Measurements from ENCODE around the gene PCDH12. TPM values are rescaled to one million over a fixed set of nuclear protein-coding genes. Genes with fewer than 3 reads are reported as not detected.
"Not testable (repeated sequence)": the region's sequence is repeated elsewhere in the genome, so short reads cannot be mapped to it uniquely, and the experiment has no call there.

The PCDH12 gene
- total and polyA plus RNA-seq, 2 of the 8 experiments (the other 6 are each of a cell fraction or from before 2014, with no cell fraction given), result 0.06 to 0.17 TPM

DNA sequence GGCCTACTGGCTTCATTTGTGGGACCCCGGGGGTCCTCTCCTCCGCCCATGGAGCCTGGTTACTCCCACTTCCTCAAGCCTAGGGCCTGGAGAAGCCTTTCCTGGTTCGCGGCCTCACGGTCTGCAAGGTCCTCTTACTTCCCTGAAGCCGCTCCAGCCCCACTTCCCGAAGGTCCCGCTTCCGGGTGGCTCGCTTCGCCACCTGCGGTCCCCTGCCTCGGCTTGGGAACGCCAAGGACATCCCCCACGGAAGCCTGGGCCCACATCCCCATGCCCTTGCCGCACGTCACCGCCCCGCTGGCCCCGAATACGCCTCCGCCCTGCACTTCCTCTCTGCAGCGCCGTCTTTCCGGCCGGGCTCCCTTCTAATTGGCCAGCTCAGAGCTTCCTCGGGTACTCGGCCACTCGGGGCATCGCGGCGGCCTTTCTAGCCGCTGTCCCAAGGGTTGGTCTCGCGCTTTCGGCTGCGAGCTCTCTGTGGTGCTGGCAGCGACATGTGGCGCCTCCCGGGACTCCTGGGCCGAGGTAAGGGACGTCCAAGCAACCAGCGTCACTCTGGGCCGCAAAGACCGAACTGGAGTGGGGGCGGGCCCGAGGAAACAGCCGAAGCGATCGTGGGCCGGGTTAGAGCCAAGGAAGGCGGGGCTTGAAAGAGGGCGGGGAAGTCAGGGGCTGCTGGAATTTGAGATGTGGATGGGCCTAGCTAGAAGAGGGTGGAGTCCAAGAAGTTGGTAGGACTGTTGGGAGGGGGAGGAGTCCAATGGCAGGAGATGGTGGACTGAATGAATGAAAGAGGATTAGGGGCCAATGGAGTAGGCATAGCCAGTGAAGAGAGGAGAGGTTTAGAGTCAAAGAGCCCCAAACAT lies 34.3 kb downstream of the PCDH12 start, which contains the start of gene DELE1 (continued):
- TF ChIP-seq, protein P1, sequence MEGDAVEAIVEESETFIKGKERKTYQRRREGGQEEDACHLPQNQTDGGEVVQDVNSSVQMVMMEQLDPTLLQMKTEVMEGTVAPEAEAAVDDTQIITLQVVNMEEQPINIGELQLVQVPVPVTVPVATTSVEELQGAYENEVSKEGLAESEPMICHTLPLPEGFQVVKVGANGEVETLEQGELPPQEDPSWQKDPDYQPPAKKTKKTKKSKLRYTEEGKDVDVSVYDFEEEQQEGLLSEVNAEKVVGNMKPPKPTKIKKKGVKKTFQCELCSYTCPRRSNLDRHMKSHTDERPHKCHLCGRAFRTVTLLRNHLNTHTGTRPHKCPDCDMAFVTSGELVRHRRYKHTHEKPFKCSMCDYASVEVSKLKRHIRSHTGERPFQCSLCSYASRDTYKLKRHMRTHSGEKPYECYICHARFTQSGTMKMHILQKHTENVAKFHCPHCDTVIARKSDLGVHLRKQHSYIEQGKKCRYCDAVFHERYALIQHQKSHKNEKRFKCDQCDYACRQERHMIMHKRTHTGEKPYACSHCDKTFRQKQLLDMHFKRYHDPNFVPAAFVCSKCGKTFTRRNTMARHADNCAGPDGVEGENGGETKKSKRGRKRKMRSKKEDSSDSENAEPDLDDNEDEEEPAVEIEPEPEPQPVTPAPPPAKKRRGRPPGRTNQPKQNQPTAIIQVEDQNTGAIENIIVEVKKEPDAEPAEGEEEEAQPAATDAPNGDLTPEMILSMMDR (IDR thresholded peaks at IDR 0.05; ENCODE audit: control extremely low read depth in 1 of 3, insufficient read depth in 1 of 3, low read depth in 1 of 3, low read length in 3 of 3), result peak in 1 of 3 experiments; percentile 5; a peak in 1 of 4 replicates
- no peak for TF ChIP-seq SIX5 (IDR thresholded peaks at IDR 0.05; ENCODE audit: low read depth, low read length)
- no peak for TF ChIP-seq RFX5 (IDR thresholded peaks at IDR 0.05; ENCODE audit: borderline replicate concordance, low read depth, low read length)

DNA sequence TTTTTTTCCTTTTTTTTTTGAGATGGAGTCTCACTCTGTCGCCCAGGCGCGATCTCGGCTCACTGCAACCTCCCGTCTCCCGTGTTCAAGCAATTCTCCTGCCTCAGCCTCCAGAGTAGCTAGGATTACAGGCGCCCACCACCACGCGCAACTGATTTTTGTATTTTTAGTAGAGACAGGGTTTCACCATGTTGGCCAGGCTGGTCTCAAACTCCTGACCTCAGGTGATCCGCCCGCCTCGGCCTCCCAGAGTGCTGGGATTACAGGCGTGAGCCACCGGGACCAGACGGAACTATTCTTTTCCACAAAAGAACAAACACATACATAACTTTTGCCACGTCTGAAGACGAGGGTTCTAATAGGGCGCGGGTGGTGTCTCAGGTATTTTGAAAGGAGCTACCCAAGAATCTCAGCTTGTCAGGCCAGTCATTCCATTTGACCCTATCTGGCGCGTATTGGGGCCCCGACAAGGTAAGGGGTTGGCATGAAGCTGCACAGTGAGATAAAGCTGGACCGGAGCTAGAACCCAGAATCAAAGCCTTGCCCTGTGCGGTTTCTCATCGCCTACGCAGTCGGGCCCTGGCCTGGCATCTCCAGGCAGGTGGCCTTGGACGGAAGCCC lies 35.1 kb downstream of the PCDH12 start:
- H3K9me3 ChIP-seq (ENCODE audit: insufficient read depth in 2 of 2, low read depth in 1 of 2, low read length in 1 of 2); H3K23ac ChIP-seq (ENCODE audit: insufficient read length); H3K27me3 ChIP-seq (replicated peaks in 1 of 4; ENCODE audit: control insufficient read depth in 3 of 4, extremely low read depth in 1 of 4, insufficient read depth in 3 of 4, low read length in 3 of 4); H3K4ac ChIP-seq (replicated peaks; ENCODE audit: insufficient read length, low read depth, low read length); H4K20me1 ChIP-seq (replicated peaks in 1 of 2; ENCODE audit: control insufficient read depth in 1 of 2, insufficient read depth in 2 of 2, low read length in 2 of 2); FAIRE-seq; H3K79me1 ChIP-seq (ENCODE audit: low read depth, low read length); H3K79me2 ChIP-seq (ENCODE audit: control insufficient read depth in 1 of 2, insufficient read depth in 2 of 2, low read length in 2 of 2); H2BK15ac ChIP-seq (ENCODE audit: low read length); H3K56ac ChIP-seq (replicated peaks; ENCODE audit: insufficient read length, low read depth, low read length); H3K14ac ChIP-seq (ENCODE audit: insufficient read length); H3K4me1 ChIP-seq (replicated peaks in 1 of 4; ENCODE audit: control insufficient read depth in 3 of 4, insufficient read depth in 4 of 4, low read length in 3 of 4); H2AFZ ChIP-seq (ENCODE audit: low read length); H2BK20ac ChIP-seq (ENCODE audit: low read length); DNase-seq (ENCODE audit: low read depth in 1 of 2, low spot score in 2 of 2); H2BK12ac ChIP-seq (ENCODE audit: low read depth, low read length): not testable (repeated sequence)
- peak overlapping the region; percentile 96 for H2BK5ac ChIP-seq (ENCODE audit: low read depth, low read length)
- 75% methylated on average over 28 of the region's 28 CpGs; no CpG with 5 or more reads in 1 of the 2 experiments for WGBS, 2 experiments (ENCODE audit: extremely low coverage in 1 of 2, insufficient coverage in 1 of 2, insufficient read length in 1 of 2, insufficient replicate concordance in 2 of 2, low coverage in 1 of 2, low lambda C conversion rate in 2 of 2, missing lambda C conversion rate in 1 of 2)
- H3K27ac ChIP-seq (ENCODE audit: low read depth, low read length), result peak overlapping the region; percentile 71; the same call in 1 of the 2 replicates
- peak overlapping the region; percentile 79 for H4K91ac ChIP-seq (replicated peaks; ENCODE audit: insufficient read length, low read length)
- peak overlapping the region; percentile 94 for H4K8ac ChIP-seq (ENCODE audit: extremely low read depth, insufficient read depth, low read length)
- ChIA-PET POLR2A (ENCODE audit: partially characterized antibody) (interaction anchor here (0.8 to 7.3 kb wide), 15 partner anchors 9 to 304 kb away, joined by 3 to 66 read pairs (median 4); partner anchors contain the start of genes DIAPH1 and PCDH12), CTCF (ENCODE audit: partially characterized antibody) (interaction anchor here (0.6 to 5.2 kb wide), 15 partner anchors 8 to 643 kb away, joined by 3 to 34 read pairs (median 4); partner anchors contain the start of genes ARAP3 and PCDH1)
- peak overlapping the region; percentile 74 to 84 for H3K4me2 ChIP-seq (ENCODE audit: insufficient read depth in 1 of 2, low read depth in 2 of 2, low read length in 2 of 2)
- peak overlapping the region; percentile 25; the same call in 1 of the 2 replicates for H3K18ac ChIP-seq (ENCODE audit: extremely low read depth, low read length)
- H3K9ac ChIP-seq (replicated peaks in 1 of 4; ENCODE audit: extremely low read depth in 1 of 4, low read depth in 3 of 4, low read length in 3 of 4), result peak overlapping the region in 3 of 4 experiments; percentile 5 to 77 (median 63); a peak in 6 of 7 replicates
- peaks cover 8 to 26% (median 20%) of the 10 kb centered on the region in 4 experiments for H3K36me3 ChIP-seq (ENCODE audit: control insufficient read depth in 2 of 4, insufficient read depth in 4 of 4, low read length in 3 of 4)
- peak overlapping the region; percentile 65; the same call in 1 of the 2 replicates for H2AK5ac ChIP-seq (ENCODE audit: low read depth, low read length)
- H3K4me3 ChIP-seq (ENCODE audit: extremely low read depth in 1 of 4, insufficient read depth in 2 of 4, low read depth in 3 of 4, low read length in 4 of 4), result peak overlapping the region; percentile 68 to 84 (median 74)
- peak overlapping the region; percentile 84 for H4K5ac ChIP-seq (ENCODE audit: insufficient read length, low read depth, low read length)
- peak overlapping the region; percentile 10 for H2BK120ac ChIP-seq (replicated peaks; ENCODE audit: low read depth, low read length)
- H3K23me2 ChIP-seq (ENCODE audit: low read depth, low read length), result peaks cover 10% of the 10 kb centered on the region
